WTC11 (cell line): ENCODE results near the gene SPOCD1. TPM values are rescaled to one million over a fixed set of nuclear protein-coding genes. Genes with fewer than 3 reads are reported as not detected.

Source experiments
- ATAC-seq: fragments of 200-7000 bp; cut with Tn5 transposase; 2 replicates; pipeline ENCODE4 v1.10.0; 2021; ENCODE audit warnings: mild to moderate bottlenecking, moderate library complexity
- CTCF ChIA-PET: fragments of 300-600 bp; sonication (Branson Sonifier 250); formaldehyde crosslinking; loops from one replicate; lab custom pipeline; 2021; ENCODE audit warnings: antibody characterized with exemption; lab: Charles Lee
- POLR2A ChIA-PET: fragments of 350-600 bp; sonication (Branson Sonifier 250); formaldehyde crosslinking; loops from one replicate; lab custom pipeline; 2021; ENCODE audit warnings: antibody characterized with exemption; lab: Charles Lee
- DNase-seq: peaks from one replicate; pipeline ENCODE4 v3.0.0; 2021; ENCODE audit warnings: low spot score
- H3K27ac Mint-ChIP-seq: 2 replicates; pipeline ENCODE4 v1.8.0; 2021; ENCODE audit warnings: mixed read lengths
- H3K27me3 Mint-ChIP-seq: 2 replicates; pipeline ENCODE4 v1.8.0; 2021; ENCODE audit warnings: low read depth, mild to moderate bottlenecking, moderate library complexity, mixed read lengths
- H3K36me3 Mint-ChIP-seq: 2 replicates; pipeline ENCODE4 v1.8.0; 2021; ENCODE audit warnings: mixed read lengths
- H3K4me1 Mint-ChIP-seq: 2 replicates; pipeline ENCODE4 v1.8.0; 2022; ENCODE audit warnings: mixed read lengths
- H3K4me3 Mint-ChIP-seq: 2 replicates; pipeline ENCODE4 v1.8.0; 2021; ENCODE audit warnings: mild to moderate bottlenecking, moderate library complexity, mixed read lengths
- H3K9me3 Mint-ChIP-seq: 2 replicates; pipeline ENCODE4 v1.8.0; 2021; ENCODE audit warnings: mixed read lengths
- ATF1 ChIP-seq: sonication (generic); formaldehyde crosslinking; IDR thresholded peaks from 2 replicates; pipeline ENCODE4 v1.8.1; 2023; ENCODE audit warnings: mild to moderate bottlenecking, moderate library complexity, missing genetic modification reagents
- CREM ChIP-seq: sonication (generic); formaldehyde crosslinking; IDR thresholded peaks from 2 replicates; pipeline ENCODE4 v1.8.1; 2022; ENCODE audit warnings: mild to moderate bottlenecking, missing genetic modification reagents, moderate library complexity
- E2F5 ChIP-seq: sonication (generic); formaldehyde crosslinking; IDR thresholded peaks from 2 replicates; pipeline ENCODE4 v1.8.1; 2022; ENCODE audit warnings: mild to moderate bottlenecking, moderate library complexity, missing genetic modification reagents
- GTF2I ChIP-seq: fragments of 250-450 bp; sonication (Bioruptor Pico); conservative IDR thresholded peaks from 2 replicates; pipeline ENCODE4 v1.4.0; 2021; ENCODE audit warnings: mild to moderate bottlenecking
- NFATC4 ChIP-seq: fragments of 250-450 bp; sonication (Bioruptor Pico); IDR thresholded peaks from 2 replicates; pipeline ENCODE4 v1.9.0; 2021; ENCODE audit warnings: mild to moderate bottlenecking
- PRDM15 ChIP-seq: sonication (generic); formaldehyde crosslinking; IDR thresholded peaks from 2 replicates; pipeline ENCODE4 v1.8.0; 2022; ENCODE audit warnings: missing genetic modification reagents
- RORB ChIP-seq: fragments of 250-450 bp; sonication (Bioruptor Pico); IDR thresholded peaks from 2 replicates; pipeline ENCODE4 v1.9.0; 2021; ENCODE audit warnings: mild to moderate bottlenecking
- SOX15 ChIP-seq: fragments of 250-450 bp; sonication (Bioruptor Pico); IDR thresholded peaks from 2 replicates; pipeline ENCODE4 v1.9.0; 2021; ENCODE audit warnings: mild to moderate bottlenecking
- STAT6 ChIP-seq: sonication (generic); formaldehyde crosslinking; conservative IDR thresholded peaks from 2 replicates; pipeline ENCODE4 v1.8.1; 2023; ENCODE audit warnings: mild to moderate bottlenecking, low read depth, missing genetic modification reagents, moderate library complexity
- TEAD1 ChIP-seq: sonication (generic); formaldehyde crosslinking; IDR thresholded peaks from 2 replicates; pipeline ENCODE4 v1.8.0; 2022; ENCODE audit warnings: mild to moderate bottlenecking, missing genetic modification reagents
- ZNF121 ChIP-seq: sonication (generic); formaldehyde crosslinking; IDR thresholded peaks from 2 replicates; pipeline ENCODE4 v1.8.0; 2023; ENCODE audit warnings: missing genetic modification reagents
- ZNF138 ChIP-seq: sonication (generic); formaldehyde crosslinking; conservative IDR thresholded peaks from 2 replicates; pipeline ENCODE4 v1.8.1; 2022; ENCODE audit warnings: mild to moderate bottlenecking, moderate library complexity, missing genetic modification reagents
- ZNF219 ChIP-seq: sonication (generic); formaldehyde crosslinking; IDR thresholded peaks from 2 replicates; pipeline ENCODE4 v1.8.0; 2023; ENCODE audit warnings: missing genetic modification reagents, mild to moderate bottlenecking, borderline replicate concordance
- ZNF263 ChIP-seq: sonication (generic); formaldehyde crosslinking; IDR thresholded peaks from 2 replicates; pipeline ENCODE4 v1.8.1; 2022; ENCODE audit warnings: low read depth, mild to moderate bottlenecking, moderate library complexity, missing genetic modification reagents
- ZNF281 ChIP-seq: sonication (generic); formaldehyde crosslinking; IDR thresholded peaks from 2 replicates; pipeline ENCODE4 v1.8.0; 2023; ENCODE audit warnings: mild to moderate bottlenecking, missing genetic modification reagents
- ZNF317 ChIP-seq: sonication (generic); formaldehyde crosslinking; IDR thresholded peaks from 2 replicates; pipeline ENCODE4 v1.8.1; 2023; ENCODE audit warnings: low read depth, mild to moderate bottlenecking, moderate library complexity, missing genetic modification reagents, borderline replicate concordance
- total RNA-seq: library from RNA; stranded (reverse); gene quantifications from 3 replicates; pipeline ENCODE4 v1.2.3, GENCODE V29; 2021
- TF ChIP-seq, protein P1 (sequence below): sonication (generic); formaldehyde crosslinking; IDR thresholded peaks from 2 replicates; pipeline ENCODE4 v1.8.1; 2023; ENCODE audit warnings: mild to moderate bottlenecking, missing genetic modification reagents, borderline replicate concordance
- TF ChIP-seq, protein P2 (sequence below): sonication (generic); formaldehyde crosslinking; IDR thresholded peaks from 2 replicates; pipeline ENCODE4 v1.8.1; 2023; ENCODE audit warnings: mild to moderate bottlenecking, missing genetic modification reagents, moderate library complexity

SPOCD1 gene
- total RNA-seq, 1 experiment from 2014 or later = 3.0 TPM

DNA sequence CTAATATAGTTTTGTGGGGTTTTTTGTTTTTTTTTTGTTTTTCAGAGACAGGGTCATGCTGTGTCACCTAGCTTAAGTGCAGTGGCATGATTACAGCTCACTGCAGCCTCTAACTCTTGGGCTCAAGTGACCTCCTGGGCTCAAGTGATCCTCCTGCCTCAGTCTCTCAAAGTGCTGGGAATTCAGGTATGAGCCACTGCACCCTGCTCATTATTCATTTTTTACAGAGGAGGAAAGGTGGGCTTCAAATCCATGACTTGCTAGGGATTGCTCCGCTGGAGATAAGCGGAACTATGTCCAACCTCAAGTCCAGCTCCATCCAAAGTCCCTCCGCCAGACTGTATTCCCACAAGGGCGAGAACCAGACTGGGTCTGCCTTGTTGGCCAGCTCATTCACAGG is 8.0 kb upstream of the SPOCD1 start (continued):
- TF ChIP-seq ZNF281 (CRISPR knock-in tag) (no peak), ATF1 (CRISPR knock-in tag) (no peak), ZNF317 (no peak), NFATC4 (CRISPR knock-in tag) (no peak), E2F5 (no peak), GTF2I (no peak), PRDM15 (CRISPR knock-in tag) (no peak), ZNF219 (no peak), ZNF138 (CRISPR knock-in tag) (no peak), SOX15 (no peak)
- TF ChIP-seq, protein P1, sequence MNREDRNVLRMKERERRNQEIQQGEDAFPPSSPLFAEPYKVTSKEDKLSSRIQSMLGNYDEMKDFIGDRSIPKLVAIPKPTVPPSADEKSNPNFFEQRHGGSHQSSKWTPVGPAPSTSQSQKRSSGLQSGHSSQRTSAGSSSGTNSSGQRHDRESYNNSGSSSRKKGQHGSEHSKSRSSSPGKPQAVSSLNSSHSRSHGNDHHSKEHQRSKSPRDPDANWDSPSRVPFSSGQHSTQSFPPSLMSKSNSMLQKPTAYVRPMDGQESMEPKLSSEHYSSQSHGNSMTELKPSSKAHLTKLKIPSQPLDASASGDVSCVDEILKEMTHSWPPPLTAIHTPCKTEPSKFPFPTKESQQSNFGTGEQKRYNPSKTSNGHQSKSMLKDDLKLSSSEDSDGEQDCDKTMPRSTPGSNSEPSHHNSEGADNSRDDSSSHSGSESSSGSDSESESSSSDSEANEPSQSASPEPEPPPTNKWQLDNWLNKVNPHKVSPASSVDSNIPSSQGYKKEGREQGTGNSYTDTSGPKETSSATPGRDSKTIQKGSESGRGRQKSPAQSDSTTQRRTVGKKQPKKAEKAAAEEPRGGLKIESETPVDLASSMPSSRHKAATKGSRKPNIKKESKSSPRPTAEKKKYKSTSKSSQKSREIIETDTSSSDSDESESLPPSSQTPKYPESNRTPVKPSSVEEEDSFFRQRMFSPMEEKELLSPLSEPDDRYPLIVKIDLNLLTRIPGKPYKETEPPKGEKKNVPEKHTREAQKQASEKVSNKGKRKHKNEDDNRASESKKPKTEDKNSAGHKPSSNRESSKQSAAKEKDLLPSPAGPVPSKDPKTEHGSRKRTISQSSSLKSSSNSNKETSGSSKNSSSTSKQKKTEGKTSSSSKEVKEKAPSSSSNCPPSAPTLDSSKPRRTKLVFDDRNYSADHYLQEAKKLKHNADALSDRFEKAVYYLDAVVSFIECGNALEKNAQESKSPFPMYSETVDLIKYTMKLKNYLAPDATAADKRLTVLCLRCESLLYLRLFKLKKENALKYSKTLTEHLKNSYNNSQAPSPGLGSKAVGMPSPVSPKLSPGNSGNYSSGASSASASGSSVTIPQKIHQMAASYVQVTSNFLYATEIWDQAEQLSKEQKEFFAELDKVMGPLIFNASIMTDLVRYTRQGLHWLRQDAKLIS = no peak

GRCh38 chr1:31822766-31823165 is 6.9 kb upstream of the SPOCD1 start:
- ATAC-seq = no peak
- no peaks in the 10 kb centered on the region for H3K9me3 Mint-ChIP-seq
- TF ChIP-seq ZNF121 (CRISPR knock-in tag) (no peak), STAT6 (no peak), CREM (CRISPR knock-in tag) (no peak), ZNF263 (CRISPR knock-in tag) (no peak), ZNF281 (CRISPR knock-in tag) (no peak), TEAD1 (CRISPR knock-in tag) (no peak), RORB (CRISPR knock-in tag) (no peak)
- TF ChIP-seq, protein P2, sequence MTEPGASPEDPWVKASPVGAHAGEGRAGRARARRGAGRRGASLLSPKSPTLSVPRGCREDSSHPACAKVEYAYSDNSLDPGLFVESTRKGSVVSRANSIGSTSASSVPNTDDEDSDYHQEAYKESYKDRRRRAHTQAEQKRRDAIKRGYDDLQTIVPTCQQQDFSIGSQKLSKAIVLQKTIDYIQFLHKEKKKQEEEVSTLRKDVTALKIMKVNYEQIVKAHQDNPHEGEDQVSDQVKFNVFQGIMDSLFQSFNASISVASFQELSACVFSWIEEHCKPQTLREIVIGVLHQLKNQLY (CRISPR knock-in tag) = no peak
- TF ChIP-seq, all 79 proteins: peak for 0
- Mint-ChIP-seq H3K4me3 (no peak overlapping the region), H3K27ac (no peak overlapping the region), H3K27me3 (no peaks in the 10 kb centered on the region), H3K36me3 (no peaks in the 10 kb centered on the region), H3K4me1 (no peaks in the 10 kb centered on the region)
- POLR2A ChIA-PET = no interaction called here
- no peak for DNase-seq
- CTCF ChIA-PET = interaction anchor here (0.6 to 2.9 kb wide), 4 partner anchors 34 to 176 kb away, joined by 3 to 13 read pairs (median 8); no protein-coding TSS in a partner anchor
